ENCODE data around the gene ADGRG6.

Gene ADGRG6

GRCh38 chr6:142284419-142284818 is 17.4 kb upstream of the ADGRG6 start:
- no peak for TF ChIP-seq CTCF (IDR thresholded peaks at IDR 0.05; ENCODE audit: insufficient read depth, low read length, poor library complexity, severe bottlenecking)
- Histone ChIP-seq H3K4me3 (replicated peaks; ENCODE audit: low read depth, low read length) (no peak overlapping the region), H3K36me3 (ENCODE audit: control insufficient read depth, insufficient read depth, low read length) (no peaks in the 10 kb centered on the region), H3K27me3 (replicated peaks; ENCODE audit: control insufficient read depth, insufficient read depth, low read length) (no peaks in the 10 kb centered on the region)
- DNase-seq (ENCODE audit: extremely low read depth, insufficient read length): no peak

GRCh38 chr6:142285235-142286087 is 16.3 kb upstream of the ADGRG6 start:
- H3K4me3 ChIP-seq (replicated peaks; ENCODE audit: low read depth, low read length): no peak overlapping the region
- no peaks in the 10 kb centered on the region for H3K36me3 ChIP-seq (ENCODE audit: control insufficient read depth, insufficient read depth, low read length)
- no peak for TF ChIP-seq CTCF (IDR thresholded peaks at IDR 0.05; ENCODE audit: insufficient read depth, low read length, poor library complexity, severe bottlenecking)
- no peak for DNase-seq (ENCODE audit: extremely low read depth, insufficient read length)
- no peaks in the 10 kb centered on the region for H3K27me3 ChIP-seq (replicated peaks; ENCODE audit: control insufficient read depth, insufficient read depth, low read length)

- Histone ChIP-seq H3K36me3 (ENCODE audit: control insufficient read depth, insufficient read depth, low read length) (no peaks in the 10 kb centered on the region), H3K4me3 (replicated peaks; ENCODE audit: low read depth, low read length) (no peak overlapping the region), H3K27me3 (replicated peaks; ENCODE audit: control insufficient read depth, insufficient read depth, low read length) (no peaks in the 10 kb centered on the region)
- DNase-seq (ENCODE audit: extremely low read depth, insufficient read length): no peak
- TF ChIP-seq CTCF (IDR thresholded peaks at IDR 0.05; ENCODE audit: insufficient read depth, low read length, poor library complexity, severe bottlenecking): no peak
Observed at GRCh38 chr6:142286088-142286409, 15.8 kb upstream of the ADGRG6 start.

GRCh38 chr6:142289687-142290086 is 12.1 kb upstream of the ADGRG6 start:
- no peak for TF ChIP-seq CTCF (IDR thresholded peaks at IDR 0.05; ENCODE audit: insufficient read depth, low read length, poor library complexity, severe bottlenecking)
- H3K4me3 ChIP-seq (replicated peaks; ENCODE audit: low read depth, low read length): no peak overlapping the region
- no peaks in the 10 kb centered on the region for H3K27me3 ChIP-seq (replicated peaks; ENCODE audit: control insufficient read depth, insufficient read depth, low read length)
- H3K36me3 ChIP-seq (ENCODE audit: control insufficient read depth, insufficient read depth, low read length): no peaks in the 10 kb centered on the region
- DNase-seq (ENCODE audit: extremely low read depth, insufficient read length): no peak

- Histone ChIP-seq H3K27me3 (replicated peaks; ENCODE audit: control insufficient read depth, insufficient read depth, low read length) (no peaks in the 10 kb centered on the region), H3K4me3 (replicated peaks; ENCODE audit: low read depth, low read length) (no peak overlapping the region), H3K36me3 (ENCODE audit: control insufficient read depth, insufficient read depth, low read length) (no peaks in the 10 kb centered on the region)
- no peak for TF ChIP-seq CTCF (IDR thresholded peaks at IDR 0.05; ENCODE audit: insufficient read depth, low read length, poor library complexity, severe bottlenecking)
- DNase-seq (ENCODE audit: extremely low read depth, insufficient read length): no peak
Observed at GRCh38 chr6:142290851-142291250, 11.0 kb upstream of the ADGRG6 start.

Measured in GM06990 (cell line).